ENCODE results near the gene TTC36.
A peak's percentile ranks its signal among the peaks of the same experiment; 100 is the strongest.
"Not testable (repeated sequence)": the region's sequence is repeated elsewhere in the genome, so short reads cannot be mapped to it uniquely, and the experiment has no call there.

Gene TTC36

GRCh38 chr11:118532852-118533768 lies 5.8 kb downstream of the TTC36 start:
- DNase-seq, result no peak

- no peak for DNase-seq
These were observed 6.8 kb downstream of the TTC36 start for GRCh38 chr11:118533769-118534729.

- no peak for DNase-seq
These were observed 8.0 kb downstream of the TTC36 start for GRCh38 chr11:118535261-118535660.

GRCh38 chr11:118536726-118537125 lies 9.5 kb downstream of the TTC36 start:
- DNase-seq, result no peak

GRCh38 chr11:118537409-118537980 lies 10.2 kb downstream of the TTC36 start:
- DNase-seq, result no peak

GRCh38 chr11:118544010-118544646 lies 16.9 kb downstream of the TTC36 start:
- DNase-seq, result no peak

- no peak for DNase-seq
These were observed 17.4 kb downstream of the TTC36 start for GRCh38 chr11:118544647-118545010.

- no peak for DNase-seq
These were observed 18.3 kb downstream of the TTC36 start for GRCh38 chr11:118545533-118545932.

GRCh38 chr11:118547132-118547531 lies 19.9 kb downstream of the TTC36 start:
- DNase-seq, result no peak

- no peak for DNase-seq
These were observed 25.1 kb downstream of the TTC36 start for GRCh38 chr11:118552341-118552740.

GRCh38 chr11:118560806-118561205 lies 33.5 kb downstream of the TTC36 start:
- no peak for DNase-seq

GRCh38 chr11:118565051-118565450 lies 37.8 kb downstream of the TTC36 start:
- DNase-seq, result no peak

- DNase-seq, result no peak
These were observed 42.4 kb downstream of the TTC36 start for GRCh38 chr11:118569670-118570069.

GRCh38 chr11:118570787-118571186 lies 43.5 kb downstream of the TTC36 start:
- no peak for DNase-seq

GRCh38 chr11:118571701-118572060 lies 44.4 kb downstream of the TTC36 start:
- DNase-seq, result not testable (repeated sequence)

GRCh38 chr11:118572061-118572980 lies 45.0 kb downstream of the TTC36 start, which contains the start of gene ARCN1:
Gene ARCN1 (plus strand): TSS chr11:118572409. CDS start chr11:118572548, 139 bp downstream.
- DNase-seq, result peak; percentile 21 to 57

- DNase-seq, result no peak
These were observed 45.8 kb downstream of the TTC36 start for GRCh38 chr11:118572981-118573550.

GRCh38 chr11:118574636-118575035 lies 47.4 kb downstream of the TTC36 start:
- DNase-seq, result no peak

GRCh38 chr11:118577995-118578394 lies 50.7 kb downstream of the TTC36 start:
- DNase-seq, result not testable (repeated sequence)
